HAP-1 (cell line): ENCODE results near the gene SARDH.

ENCODE experiments used
- DNase-seq, 2 experiments: peaks; one replicate each; pipeline ENCODE4 v3.0.0-alpha.2; 2016 to 2020; ENCODE audit warnings: low spot score in 2 of 2
- H3K27me3 ChIP-seq: fragments of 250-450 bp; sonication (Bioruptor Pico); 2 replicates; pipeline ENCODE4 v1.5.1; 2020; ENCODE audit warnings: low read depth, mild to moderate bottlenecking, moderate library complexity
- H3K36me3 ChIP-seq: fragments of 250-450 bp; sonication (Bioruptor Pico); replicated peaks from 2 replicates; pipeline ENCODE4 v1.5.1; 2020; ENCODE audit warnings: mild to moderate bottlenecking
- H3K4me1 ChIP-seq: fragments of 250-450 bp; sonication (Bioruptor Pico); 2 replicates; pipeline ENCODE4 v1.5.1; 2020; ENCODE audit warnings: mild to moderate bottlenecking
- H3K4me3 ChIP-seq: fragments of 250-450 bp; sonication (Bioruptor Pico); 2 replicates; pipeline ENCODE4 v1.5.1; 2020; ENCODE audit warnings: mild to moderate bottlenecking, moderate library complexity
- H3K9me3 ChIP-seq: fragments of 250-450 bp; sonication (Bioruptor Pico); 2 replicates; pipeline ENCODE4 v1.5.1; 2020; ENCODE audit warnings: mild to moderate bottlenecking, moderate library complexity
- in situ Hi-C: fragments of 300-500 bp; cut with MboI; formaldehyde crosslinking; loops from 3 replicates; pipeline ENCODE4 v1.14.3; 2020; ENCODE audit warnings: low sequenced_read_pairs, inconsistent platforms, mixed read lengths

SARDH gene

GRCh38 chr9:133622555-133622954 lies 115.6 kb downstream of the SARDH start:
- peaks cover 32% of the 10 kb centered on the region for H3K27me3 ChIP-seq
- no peaks in the 10 kb centered on the region for H3K36me3 ChIP-seq
- H3K4me1 ChIP-seq = no peaks in the 10 kb centered on the region
- no peak overlapping the region for H3K4me3 ChIP-seq
- in situ Hi-C loops = no loop called here
- DNase-seq = no peak
- no peaks in the 10 kb centered on the region for H3K9me3 ChIP-seq

DNA sequence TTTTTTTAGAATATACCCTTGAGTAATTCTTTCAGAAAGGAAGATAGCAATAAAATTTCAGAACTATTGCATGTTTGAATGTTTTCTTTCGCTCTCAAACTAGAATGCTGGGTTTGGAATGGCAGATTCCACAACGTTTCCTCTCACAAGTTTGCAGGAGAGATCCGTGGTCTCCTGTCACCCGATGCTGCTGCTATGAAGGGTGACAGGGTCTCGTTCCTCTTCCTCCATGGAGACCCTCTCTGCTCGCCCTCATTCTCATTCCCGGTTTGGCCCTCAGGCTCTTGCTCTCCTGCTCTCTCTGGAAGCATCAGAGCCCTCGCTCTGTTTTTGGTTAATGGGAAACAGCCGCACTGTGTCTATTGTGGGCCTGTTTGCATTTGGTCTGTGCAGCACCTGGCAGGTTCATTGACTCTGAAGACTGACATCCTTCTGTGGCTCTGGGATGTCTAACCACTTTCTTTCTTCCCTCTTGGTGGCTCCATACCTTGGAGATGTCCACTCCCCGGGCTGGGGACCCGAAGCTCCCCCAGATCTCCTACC lies 116.4 kb downstream of the SARDH start:
- Histone ChIP-seq H3K36me3 (no peaks in the 10 kb centered on the region), H3K27me3 (peaks cover 34% of the 10 kb centered on the region), H3K4me3 (no peak overlapping the region), H3K4me1 (no peaks in the 10 kb centered on the region), H3K9me3 (no peaks in the 10 kb centered on the region)
- in situ Hi-C loops = no loop called here
- no peak for DNase-seq

DNA sequence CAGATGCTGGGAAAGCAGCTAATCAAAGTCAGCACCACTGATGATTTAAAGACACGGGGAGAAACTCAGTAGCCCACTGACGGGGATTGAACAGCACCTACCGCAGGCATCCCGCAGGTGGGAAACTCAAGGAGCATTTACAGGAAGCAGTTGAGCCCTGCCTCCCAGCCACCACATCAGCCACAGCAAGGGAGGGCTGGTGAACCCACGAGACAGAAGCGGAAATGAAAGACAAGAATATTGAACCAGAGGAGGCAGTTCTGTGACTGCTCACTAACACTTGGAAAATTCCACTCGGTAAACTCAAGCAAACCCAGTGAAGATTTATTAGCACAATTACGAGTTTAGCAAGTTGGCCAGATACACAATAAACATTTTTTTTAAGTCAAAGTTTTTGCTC lies 118.4 kb downstream of the SARDH start:
- in situ Hi-C loops = no loop called here
- Histone ChIP-seq H3K4me1 (no peaks in the 10 kb centered on the region), H3K4me3 (no peak overlapping the region)

DNA sequence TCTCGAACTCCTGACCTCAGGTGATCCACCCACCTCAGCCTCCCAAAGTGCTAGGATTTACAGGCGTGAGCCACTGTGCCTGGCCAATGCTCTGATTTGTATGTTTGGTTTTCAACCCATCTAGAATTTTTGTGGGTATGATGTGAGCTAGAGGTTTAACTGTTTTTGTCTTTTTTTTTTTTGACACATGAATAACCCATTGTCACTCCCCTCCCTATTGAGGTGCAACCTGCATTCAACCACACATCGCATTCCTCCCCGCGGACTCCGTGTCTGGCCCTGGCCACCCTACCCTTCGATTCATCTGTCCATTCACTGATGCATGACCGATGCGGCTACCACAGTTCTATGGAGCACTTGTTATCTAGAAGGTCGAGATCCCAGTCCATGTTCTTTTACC lies 119.4 kb downstream of the SARDH start:
- no peak overlapping the region for H3K4me3 ChIP-seq
- H3K4me1 ChIP-seq = no peaks in the 10 kb centered on the region
- peaks cover 47% of the 10 kb centered on the region for H3K27me3 ChIP-seq
- in situ Hi-C loops = no loop called here
- DNase-seq = no peak
- no peaks in the 10 kb centered on the region for H3K9me3 ChIP-seq
- H3K36me3 ChIP-seq = no peaks in the 10 kb centered on the region

More for the DNA sequence above, 118.4 kb downstream of the SARDH start:
- H3K27me3 ChIP-seq = peaks cover 41% of the 10 kb centered on the region
- no peaks in the 10 kb centered on the region for H3K36me3 ChIP-seq
- no peak for DNase-seq
- no peaks in the 10 kb centered on the region for H3K9me3 ChIP-seq

DNA sequence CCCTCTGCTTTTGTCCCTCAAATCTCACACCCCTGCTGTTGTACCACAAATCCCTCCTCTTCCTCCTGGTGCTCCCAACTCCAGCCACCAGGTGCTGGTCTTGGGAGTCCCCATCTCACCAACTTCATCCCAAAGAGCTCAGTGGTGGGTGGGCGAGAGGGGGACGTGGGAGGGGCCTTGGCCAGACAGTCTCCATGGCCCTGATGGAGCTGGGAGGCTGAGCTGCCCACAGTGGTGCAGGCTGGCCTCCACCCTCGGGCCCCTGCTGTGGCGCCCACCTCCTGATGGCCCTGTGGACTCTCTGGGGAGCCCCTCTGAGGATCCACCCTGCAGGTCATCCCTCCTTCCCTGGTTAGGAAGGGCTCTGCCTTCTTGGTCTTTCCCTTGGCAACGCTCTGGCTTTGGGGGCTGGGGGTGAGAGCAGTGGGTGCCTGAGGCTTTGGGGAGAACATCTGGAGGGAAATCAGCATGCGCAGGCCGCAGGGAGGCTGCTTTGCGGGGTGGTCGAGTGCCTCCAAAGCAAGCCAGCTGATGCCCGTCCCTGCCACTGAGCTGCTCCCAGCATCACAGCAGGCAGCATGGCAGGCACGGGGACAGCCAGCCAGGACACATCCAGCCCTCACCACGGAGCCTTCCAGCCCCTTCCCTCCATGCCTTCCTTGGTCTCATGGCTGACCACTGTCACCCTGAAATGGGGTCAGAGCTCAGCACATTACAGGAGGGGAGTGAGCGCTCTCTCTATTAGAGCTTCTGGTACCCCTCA lies 121.3 kb downstream of the SARDH start:
- peaks cover 46% of the 10 kb centered on the region for H3K27me3 ChIP-seq
- no peak for DNase-seq
- H3K4me1 ChIP-seq = no peaks in the 10 kb centered on the region
- H3K9me3 ChIP-seq = no peaks in the 10 kb centered on the region
- no peaks in the 10 kb centered on the region for H3K36me3 ChIP-seq
- in situ Hi-C loops = no loop called here
- no peak overlapping the region for H3K4me3 ChIP-seq

GRCh38 chr9:133615606-133616188 lies 122.5 kb downstream of the SARDH start:
- Histone ChIP-seq H3K4me3 (no peak overlapping the region), H3K4me1 (no peaks in the 10 kb centered on the region), H3K36me3 (no peaks in the 10 kb centered on the region), H3K27me3 (peaks cover 42% of the 10 kb centered on the region), H3K9me3 (no peaks in the 10 kb centered on the region)
- in situ Hi-C loops = no loop called here
- no peak for DNase-seq

- DNase-seq = no peak
- Histone ChIP-seq H3K27me3 (peaks cover 39% of the 10 kb centered on the region), H3K4me1 (no peaks in the 10 kb centered on the region), H3K36me3 (no peaks in the 10 kb centered on the region), H3K4me3 (no peak overlapping the region), H3K9me3 (no peaks in the 10 kb centered on the region)
- in situ Hi-C loops = no loop called here
Measured at GRCh38 chr9:133615186-133615585, 123.0 kb downstream of the SARDH start.

GRCh38 chr9:133614678-133615077 lies 123.5 kb downstream of the SARDH start:
- no peaks in the 10 kb centered on the region for H3K9me3 ChIP-seq
- no peak overlapping the region for H3K4me3 ChIP-seq
- in situ Hi-C loops = no loop called here
- DNase-seq = no peak
- H3K36me3 ChIP-seq = no peaks in the 10 kb centered on the region
- peaks cover 39% of the 10 kb centered on the region for H3K27me3 ChIP-seq
- no peaks in the 10 kb centered on the region for H3K4me1 ChIP-seq

DNA sequence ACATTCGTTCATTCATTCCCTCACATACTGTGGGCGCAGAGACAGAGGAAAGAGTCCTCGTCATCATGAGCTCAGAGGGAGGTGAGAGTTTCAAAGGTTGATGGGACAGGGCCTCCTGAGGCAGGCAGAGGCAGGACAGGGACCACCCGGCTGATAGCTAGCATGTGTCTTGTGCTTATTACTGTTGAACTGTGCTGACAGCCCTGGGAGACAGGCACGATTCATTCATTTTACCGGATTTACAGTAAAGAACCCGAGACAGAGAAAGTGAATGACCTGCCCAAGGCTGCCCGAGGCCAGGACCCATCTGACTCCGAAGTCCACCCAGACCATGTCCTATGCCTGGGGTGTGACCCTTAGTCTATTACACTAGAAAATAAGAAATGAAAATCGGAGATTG lies 124.1 kb downstream of the SARDH start:
- no peak for DNase-seq
- Histone ChIP-seq H3K9me3 (no peaks in the 10 kb centered on the region), H3K27me3 (peaks cover 37% of the 10 kb centered on the region), H3K36me3 (no peaks in the 10 kb centered on the region), H3K4me1 (no peaks in the 10 kb centered on the region), H3K4me3 (no peak overlapping the region)
- in situ Hi-C loops = no loop called here
